Neural progenitor cell (in vitro differentiated cells): ENCODE data around the gene TBATA.

Experiments
- CTCF ChIP-seq: fragments of 200-600 bp; sonication (generic); IDR thresholded peaks from 2 replicates; pipeline ENCODE4 v1.5.1; 2017; ENCODE audit warnings: antibody characterized with exemption, mild to moderate bottlenecking
- EZH2 ChIP-seq: fragments of 200-600 bp; sonication (generic); IDR thresholded peaks from 2 replicates; pipeline ENCODE4 v1.6.1; 2017; ENCODE audit warnings: antibody characterized with exemption, mild to moderate bottlenecking, moderate library complexity
- EZH2phosphoT487 ChIP-seq: fragments of 200-600 bp; sonication (generic); IDR thresholded peaks from 2 replicates; pipeline ENCODE4 v1.6.1; 2017; ENCODE audit warnings: antibody characterized with exemption

GRCh38 chr10:70722820-70723424, 62.3 kb downstream of the TBATA start:
- no peak for TF ChIP-seq CTCF
- TF ChIP-seq EZH2 = no peak
- TF ChIP-seq EZH2phosphoT487 = no peak
